KOPT-K1 (cell line): ENCODE data around the gene PDE7B.

ENCODE experiments used
- H3K27ac ChIP-seq: fragments of 200-600 bp; sonication (generic); 2 replicates; pipeline ENCODE4 v1.5.1; 2016; ENCODE audit warnings: antibody characterized with exemption, mild to moderate bottlenecking, low read depth, low read length; ENCODE audit not compliant: poor library complexity, severe bottlenecking
- H3K36me3 ChIP-seq: fragments of 200-600 bp; sonication (generic); 2 replicates; pipeline ENCODE4 v1.5.1; 2017; ENCODE audit warnings: antibody characterized with exemption, mild to moderate bottlenecking, low read length, moderate library complexity; ENCODE audit not compliant: insufficient read depth
- H3K9me3 ChIP-seq: fragments of 200-600 bp; sonication (generic); 2 replicates; pipeline ENCODE4 v1.5.1; 2017; ENCODE audit warnings: antibody characterized with exemption, low read length, mild to moderate bottlenecking; ENCODE audit not compliant: insufficient read depth, poor library complexity, severe bottlenecking

The PDE7B gene

GRCh38 chr6:135851442-135852271 is at the start of gene PDE7B:
TSS of gene PDE7B (plus strand) at chr6:135851701.
- Histone ChIP-seq H3K9me3 (no peaks in the 10 kb centered on the region), H3K27ac (no peak within 1 kb of the TSS), H3K36me3 (no peaks in the 10 kb centered on the region)

GRCh38 chr6:135801755-135802465 is 49.6 kb upstream of the PDE7B start:
- H3K9me3 ChIP-seq, result no peaks in the 10 kb centered on the region
- no peak overlapping the region for H3K27ac ChIP-seq
- no peaks in the 10 kb centered on the region for H3K36me3 ChIP-seq

GRCh38 chr6:135810486-135810885 is 41.0 kb upstream of the PDE7B start:
- no peak overlapping the region for H3K27ac ChIP-seq
- H3K9me3 ChIP-seq, result no peaks in the 10 kb centered on the region
- no peaks in the 10 kb centered on the region for H3K36me3 ChIP-seq

GRCh38 chr6:135811170-135811569 is 40.3 kb upstream of the PDE7B start:
- no peaks in the 10 kb centered on the region for H3K36me3 ChIP-seq
- no peaks in the 10 kb centered on the region for H3K9me3 ChIP-seq
- H3K27ac ChIP-seq, result no peak overlapping the region

GRCh38 chr6:135811644-135812526 is 39.6 kb upstream of the PDE7B start:
- no peak overlapping the region for H3K27ac ChIP-seq
- H3K9me3 ChIP-seq, result no peaks in the 10 kb centered on the region
- no peaks in the 10 kb centered on the region for H3K36me3 ChIP-seq

GRCh38 chr6:135813401-135813800 is 38.1 kb upstream of the PDE7B start:
- Histone ChIP-seq H3K27ac (no peak overlapping the region), H3K36me3 (no peaks in the 10 kb centered on the region), H3K9me3 (no peaks in the 10 kb centered on the region)

- no peaks in the 10 kb centered on the region for H3K36me3 ChIP-seq
- H3K27ac ChIP-seq, result no peak overlapping the region
- no peaks in the 10 kb centered on the region for H3K9me3 ChIP-seq
These were observed 37.5 kb upstream of the PDE7B start for GRCh38 chr6:135814043-135814442.

GRCh38 chr6:135815216-135815615 is 36.3 kb upstream of the PDE7B start:
- no peaks in the 10 kb centered on the region for H3K36me3 ChIP-seq
- H3K9me3 ChIP-seq, result no peaks in the 10 kb centered on the region
- H3K27ac ChIP-seq, result no peak overlapping the region

GRCh38 chr6:135817035-135817434 is 34.5 kb upstream of the PDE7B start:
- no peak overlapping the region for H3K27ac ChIP-seq
- H3K36me3 ChIP-seq, result no peaks in the 10 kb centered on the region
- no peaks in the 10 kb centered on the region for H3K9me3 ChIP-seq

GRCh38 chr6:135819665-135820064 is 31.8 kb upstream of the PDE7B start:
- Histone ChIP-seq H3K36me3 (no peaks in the 10 kb centered on the region), H3K9me3 (no peaks in the 10 kb centered on the region), H3K27ac (no peak overlapping the region)

- Histone ChIP-seq H3K27ac (no peak overlapping the region), H3K36me3 (no peaks in the 10 kb centered on the region), H3K9me3 (no peaks in the 10 kb centered on the region)
These were observed 31.2 kb upstream of the PDE7B start for GRCh38 chr6:135820340-135820739.

GRCh38 chr6:135823851-135824250 is 27.6 kb upstream of the PDE7B start:
- H3K27ac ChIP-seq, result no peak overlapping the region
- no peaks in the 10 kb centered on the region for H3K9me3 ChIP-seq
- H3K36me3 ChIP-seq, result no peaks in the 10 kb centered on the region

GRCh38 chr6:135826236-135826804 is 25.2 kb upstream of the PDE7B start:
- no peak overlapping the region for H3K27ac ChIP-seq
- no peaks in the 10 kb centered on the region for H3K36me3 ChIP-seq

GRCh38 chr6:135828021-135828420 is 23.5 kb upstream of the PDE7B start:
- H3K9me3 ChIP-seq, result no peaks in the 10 kb centered on the region
- H3K27ac ChIP-seq, result no peak overlapping the region
- H3K36me3 ChIP-seq, result no peaks in the 10 kb centered on the region

More at GRCh38 chr6:135826236-135826804, 25.2 kb upstream of the PDE7B start:
- H3K9me3 ChIP-seq, result no peaks in the 10 kb centered on the region

- Histone ChIP-seq H3K9me3 (no peaks in the 10 kb centered on the region), H3K27ac (no peak overlapping the region), H3K36me3 (no peaks in the 10 kb centered on the region)
These were observed 21.0 kb upstream of the PDE7B start for GRCh38 chr6:135830452-135830881.
